ENCODE results near the gene FAM25A.
A peak's percentile ranks its signal among the peaks of the same experiment; 100 is the strongest.
"Not testable (repeated sequence)": the region's sequence is repeated elsewhere in the genome, so short reads cannot be mapped to it uniquely, and the experiment has no call there.

The FAM25A gene

GRCh38 chr10:87036623-87037022, 16.5 kb downstream of the FAM25A start:
- DNase-seq (no peak), ATAC-seq (no peak)
- no peaks in the 10 kb centered on the region for H3K4me1 Mint-ChIP-seq
- H3K27me3 Mint-ChIP-seq, result no peaks in the 10 kb centered on the region
- H3K9me3 Mint-ChIP-seq, result no peaks in the 10 kb centered on the region
- H3K4me3 Mint-ChIP-seq, result no peak overlapping the region
- no peak overlapping the region for H3K27ac Mint-ChIP-seq

- H3K4me1 Mint-ChIP-seq, result no peaks in the 10 kb centered on the region
- peak; percentile 31 for ATAC-seq
- H3K27ac Mint-ChIP-seq, result no peak overlapping the region
- no peaks in the 10 kb centered on the region for H3K27me3 Mint-ChIP-seq
- H3K4me3 Mint-ChIP-seq, result no peak overlapping the region
- DNase-seq, result no peak
- no peaks in the 10 kb centered on the region for H3K9me3 Mint-ChIP-seq
Observed at GRCh38 chr10:87038286-87038717, 18.2 kb downstream of the FAM25A start.

GRCh38 chr10:87038786-87039185, 18.7 kb downstream of the FAM25A start:
- ATAC-seq (no peak), DNase-seq (no peak)
- no peak overlapping the region for H3K27ac Mint-ChIP-seq
- no peaks in the 10 kb centered on the region for H3K9me3 Mint-ChIP-seq
- no peak overlapping the region for H3K4me3 Mint-ChIP-seq
- no peaks in the 10 kb centered on the region for H3K27me3 Mint-ChIP-seq
- no peaks in the 10 kb centered on the region for H3K4me1 Mint-ChIP-seq

GRCh38 chr10:87043579-87043978, 23.5 kb downstream of the FAM25A start:
- H3K27ac Mint-ChIP-seq, H3K4me1 Mint-ChIP-seq, DNase-seq, H3K27me3 Mint-ChIP-seq, H3K9me3 Mint-ChIP-seq, ATAC-seq, H3K4me3 Mint-ChIP-seq: not testable (repeated sequence)

- no peaks in the 10 kb centered on the region for H3K9me3 Mint-ChIP-seq
- ATAC-seq (no peak), DNase-seq (no peak)
- H3K27me3 Mint-ChIP-seq, result no peaks in the 10 kb centered on the region
- no peak overlapping the region for H3K27ac Mint-ChIP-seq
- no peaks in the 10 kb centered on the region for H3K4me1 Mint-ChIP-seq
- H3K4me3 Mint-ChIP-seq, result no peak overlapping the region
Observed at GRCh38 chr10:87045434-87045938, 25.4 kb downstream of the FAM25A start.

GRCh38 chr10:87053111-87053510, 33.0 kb downstream of the FAM25A start:
- Mint-ChIP-seq H3K4me3 (no peak overlapping the region), H3K27ac (no peak overlapping the region), H3K27me3 (no peaks in the 10 kb centered on the region), H3K4me1 (no peaks in the 10 kb centered on the region), H3K9me3 (no peaks in the 10 kb centered on the region)
- ATAC-seq (no peak), DNase-seq (no peak)

GRCh38 chr10:87053577-87054181, 33.6 kb downstream of the FAM25A start:
- H3K9me3 Mint-ChIP-seq, result no peaks in the 10 kb centered on the region

GRCh38 chr10:87054373-87055295, 34.5 kb downstream of the FAM25A start:
- Mint-ChIP-seq H3K9me3 (no peaks in the 10 kb centered on the region), H3K4me1 (no peaks in the 10 kb centered on the region), H3K27ac (no peak overlapping the region), H3K27me3 (no peaks in the 10 kb centered on the region), H3K4me3 (no peak overlapping the region)
- DNase-seq (no peak), ATAC-seq (peak; percentile 60)

More at GRCh38 chr10:87053577-87054181, 33.6 kb downstream of the FAM25A start:
- Mint-ChIP-seq H3K4me3 (no peak overlapping the region), H3K4me1 (no peaks in the 10 kb centered on the region), H3K27ac (no peak overlapping the region), H3K27me3 (no peaks in the 10 kb centered on the region)
- ATAC-seq (no peak), DNase-seq (no peak)

- Mint-ChIP-seq H3K4me3 (no peak overlapping the region), H3K9me3 (no peaks in the 10 kb centered on the region), H3K4me1 (no peaks in the 10 kb centered on the region), H3K27me3 (no peaks in the 10 kb centered on the region), H3K27ac (no peak overlapping the region)
- no peak for ATAC-seq
- no peak for DNase-seq
Observed at GRCh38 chr10:87058171-87058570, 38.1 kb downstream of the FAM25A start.

- H3K4me3 Mint-ChIP-seq, result no peak overlapping the region
- no peaks in the 10 kb centered on the region for H3K27me3 Mint-ChIP-seq
- no peak overlapping the region for H3K27ac Mint-ChIP-seq
- DNase-seq, result no peak
- H3K4me1 Mint-ChIP-seq, result no peaks in the 10 kb centered on the region
- H3K9me3 Mint-ChIP-seq, result no peaks in the 10 kb centered on the region
- no peak for ATAC-seq
Observed at GRCh38 chr10:87059401-87059800, 39.3 kb downstream of the FAM25A start.

- ATAC-seq (no peak), DNase-seq (no peak)
- no peak overlapping the region for H3K27ac Mint-ChIP-seq
- no peaks in the 10 kb centered on the region for H3K9me3 Mint-ChIP-seq
- no peak overlapping the region for H3K4me3 Mint-ChIP-seq
- no peaks in the 10 kb centered on the region for H3K27me3 Mint-ChIP-seq
- H3K4me1 Mint-ChIP-seq, result no peaks in the 10 kb centered on the region
Observed at GRCh38 chr10:87060280-87060928, 40.3 kb downstream of the FAM25A start.

- ATAC-seq, result no peak
- H3K27ac Mint-ChIP-seq, result no peak overlapping the region
Observed at GRCh38 chr10:87064651-87065050, 44.6 kb downstream of the FAM25A start.

GRCh38 chr10:87066178-87066577, 46.1 kb downstream of the FAM25A start:
- no peak overlapping the region for H3K27ac Mint-ChIP-seq
- no peaks in the 10 kb centered on the region for H3K27me3 Mint-ChIP-seq
- DNase-seq (no peak), ATAC-seq (no peak)
- no peaks in the 10 kb centered on the region for H3K9me3 Mint-ChIP-seq
- no peaks in the 10 kb centered on the region for H3K4me1 Mint-ChIP-seq
- H3K4me3 Mint-ChIP-seq, result no peak overlapping the region

More at GRCh38 chr10:87064651-87065050, 44.6 kb downstream of the FAM25A start:
- Mint-ChIP-seq H3K4me1 (no peaks in the 10 kb centered on the region), H3K4me3 (no peak overlapping the region), H3K27me3 (no peaks in the 10 kb centered on the region), H3K9me3 (no peaks in the 10 kb centered on the region)
- DNase-seq, result no peak

GRCh38 chr10:87066865-87067264, 46.8 kb downstream of the FAM25A start:
- Mint-ChIP-seq H3K4me1 (no peaks in the 10 kb centered on the region), H3K4me3 (no peak overlapping the region), H3K27me3 (no peaks in the 10 kb centered on the region), H3K27ac (peak overlapping the region; percentile 29 to 80), H3K9me3 (no peaks in the 10 kb centered on the region)
- DNase-seq, result no peak
- ATAC-seq, result no peak

- H3K27me3 Mint-ChIP-seq, result no peaks in the 10 kb centered on the region
- no peak overlapping the region for H3K4me3 Mint-ChIP-seq
- H3K4me1 Mint-ChIP-seq, result no peaks in the 10 kb centered on the region
- H3K27ac Mint-ChIP-seq, result no peak overlapping the region
- H3K9me3 Mint-ChIP-seq, result no peaks in the 10 kb centered on the region
- ATAC-seq, result no peak
- no peak for DNase-seq
Observed at GRCh38 chr10:87068281-87068680, 48.2 kb downstream of the FAM25A start.

GRCh38 chr10:87072449-87072848, 52.4 kb downstream of the FAM25A start:
- no peaks in the 10 kb centered on the region for H3K27me3 Mint-ChIP-seq
- ATAC-seq (no peak), DNase-seq (no peak)
- H3K4me1 Mint-ChIP-seq, result peaks cover 1% of the 10 kb centered on the region
- H3K4me3 Mint-ChIP-seq, result no peak overlapping the region
- no peaks in the 10 kb centered on the region for H3K9me3 Mint-ChIP-seq
- H3K27ac Mint-ChIP-seq, result no peak overlapping the region
